Neural crest cell (in vitro differentiated cells): ENCODE measurements around the gene FSTL4. TPM values are rescaled to one million over a fixed set of nuclear protein-coding genes. Genes with fewer than 3 reads are reported as not detected.
A peak's percentile ranks its signal among the peaks of the same experiment; 100 is the strongest.

Source experiments
- DNase-seq: peaks from one replicate; pipeline ENCODE4 v3.0.0; 2021; ENCODE audit warnings: low read depth, mixed read lengths, low spot score
- H3K27ac Mint-ChIP-seq: one replicate; pipeline ENCODE4 v1.8.0; 2021; ENCODE audit warnings: mild to moderate bottlenecking, mixed read lengths; ENCODE audit not compliant: unreplicated experiment
- H3K27me3 Mint-ChIP-seq: 2 replicates; pipeline ENCODE4 v1.8.0; 2021; ENCODE audit warnings: low read depth, mild to moderate bottlenecking, mixed read lengths
- H3K36me3 Mint-ChIP-seq: 2 replicates; pipeline ENCODE4 v1.8.0; 2021; ENCODE audit warnings: low read depth, mild to moderate bottlenecking, mixed read lengths
- H3K4me1 Mint-ChIP-seq: 2 replicates; pipeline ENCODE4 v1.8.0; 2021; ENCODE audit warnings: mixed read lengths
- H3K4me3 Mint-ChIP-seq: one replicate; pipeline ENCODE4 v1.8.0; 2021; ENCODE audit warnings: mild to moderate bottlenecking, mixed read lengths
- H3K9me3 Mint-ChIP-seq: 2 replicates; pipeline ENCODE4 v1.8.0; 2021; ENCODE audit warnings: mixed read lengths
- total RNA-seq: library from RNA; stranded (reverse); gene quantifications from 2 replicates; pipeline ENCODE4 v1.2.1, GENCODE V29; 2021
- TF ChIP-seq, protein P1 (sequence below): fragments of 200-600 bp; sonication (generic); conservative IDR thresholded peaks from 2 replicates; pipeline ENCODE4 v1.5.0; 2021; ENCODE audit warnings: antibody characterized with exemption, mild to moderate bottlenecking

Gene FSTL4
- total RNA-seq, 1 donor from 2014 or later: 2.0 TPM

DNA sequence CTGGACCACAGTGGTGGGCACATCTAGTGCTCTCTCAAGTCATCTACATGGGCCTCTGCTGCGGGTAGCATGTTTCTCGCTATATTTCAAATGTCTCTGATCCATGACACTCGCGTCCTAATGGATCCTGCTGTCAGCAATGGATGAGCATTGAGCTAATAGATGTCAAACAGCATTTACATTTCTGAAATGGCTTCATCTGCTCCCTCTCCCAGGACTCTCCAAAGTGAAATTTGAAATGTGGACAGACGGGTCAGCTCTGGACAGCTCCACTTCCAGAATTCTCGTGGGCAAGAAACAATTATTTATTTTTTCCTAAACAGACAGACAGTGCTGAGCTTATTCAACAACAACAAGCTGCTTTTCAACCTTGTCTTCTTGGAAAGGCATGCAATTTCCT, 58.1 kb downstream of the FSTL4 start:
- no peaks in the 10 kb centered on the region for H3K36me3 Mint-ChIP-seq
- H3K27ac Mint-ChIP-seq: no peak overlapping the region
- no peaks in the 10 kb centered on the region for H3K9me3 Mint-ChIP-seq
- peaks cover 3% of the 10 kb centered on the region for H3K27me3 Mint-ChIP-seq
- no peak for DNase-seq
- no peak overlapping the region for H3K4me3 Mint-ChIP-seq
- H3K4me1 Mint-ChIP-seq: no peaks in the 10 kb centered on the region
- TF ChIP-seq, protein P1, sequence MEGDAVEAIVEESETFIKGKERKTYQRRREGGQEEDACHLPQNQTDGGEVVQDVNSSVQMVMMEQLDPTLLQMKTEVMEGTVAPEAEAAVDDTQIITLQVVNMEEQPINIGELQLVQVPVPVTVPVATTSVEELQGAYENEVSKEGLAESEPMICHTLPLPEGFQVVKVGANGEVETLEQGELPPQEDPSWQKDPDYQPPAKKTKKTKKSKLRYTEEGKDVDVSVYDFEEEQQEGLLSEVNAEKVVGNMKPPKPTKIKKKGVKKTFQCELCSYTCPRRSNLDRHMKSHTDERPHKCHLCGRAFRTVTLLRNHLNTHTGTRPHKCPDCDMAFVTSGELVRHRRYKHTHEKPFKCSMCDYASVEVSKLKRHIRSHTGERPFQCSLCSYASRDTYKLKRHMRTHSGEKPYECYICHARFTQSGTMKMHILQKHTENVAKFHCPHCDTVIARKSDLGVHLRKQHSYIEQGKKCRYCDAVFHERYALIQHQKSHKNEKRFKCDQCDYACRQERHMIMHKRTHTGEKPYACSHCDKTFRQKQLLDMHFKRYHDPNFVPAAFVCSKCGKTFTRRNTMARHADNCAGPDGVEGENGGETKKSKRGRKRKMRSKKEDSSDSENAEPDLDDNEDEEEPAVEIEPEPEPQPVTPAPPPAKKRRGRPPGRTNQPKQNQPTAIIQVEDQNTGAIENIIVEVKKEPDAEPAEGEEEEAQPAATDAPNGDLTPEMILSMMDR: no peak

DNA sequence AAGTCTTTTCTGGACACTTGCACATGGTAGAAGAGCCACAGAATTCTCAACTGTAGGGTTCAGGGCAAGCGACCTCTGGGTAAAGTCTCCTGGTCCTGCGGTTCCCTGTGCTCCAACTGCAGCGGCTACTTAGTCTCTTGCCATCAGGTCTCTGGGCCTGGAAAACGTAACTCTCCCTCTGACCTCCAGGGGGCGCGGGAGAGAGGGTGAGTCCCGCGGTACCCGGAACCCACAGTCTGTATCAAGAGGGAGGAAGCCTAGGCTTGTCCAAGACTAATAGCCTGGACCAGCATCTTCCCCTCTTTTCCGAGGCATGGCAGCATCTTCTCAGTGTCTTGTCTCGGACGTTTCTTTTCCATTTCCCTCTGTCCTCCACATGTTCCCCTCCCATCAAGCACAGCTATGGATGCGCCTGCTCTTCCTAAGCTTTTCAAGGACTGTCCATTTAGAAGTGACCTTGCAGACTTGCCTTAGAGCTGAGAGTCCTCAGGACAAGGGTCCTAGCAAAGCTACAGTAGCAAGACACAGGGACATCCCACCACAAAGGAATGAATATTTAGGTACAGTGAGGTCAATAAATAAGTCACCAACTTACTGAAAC, 59.3 kb downstream of the FSTL4 start:
- no peak overlapping the region for H3K4me3 Mint-ChIP-seq
- no peaks in the 10 kb centered on the region for H3K27me3 Mint-ChIP-seq
- no peaks in the 10 kb centered on the region for H3K9me3 Mint-ChIP-seq
- no peaks in the 10 kb centered on the region for H3K4me1 Mint-ChIP-seq
- no peaks in the 10 kb centered on the region for H3K36me3 Mint-ChIP-seq
- TF ChIP-seq, protein P1: peak; percentile 70
- no peak overlapping the region for H3K27ac Mint-ChIP-seq
- peak; percentile 62 for DNase-seq

DNA sequence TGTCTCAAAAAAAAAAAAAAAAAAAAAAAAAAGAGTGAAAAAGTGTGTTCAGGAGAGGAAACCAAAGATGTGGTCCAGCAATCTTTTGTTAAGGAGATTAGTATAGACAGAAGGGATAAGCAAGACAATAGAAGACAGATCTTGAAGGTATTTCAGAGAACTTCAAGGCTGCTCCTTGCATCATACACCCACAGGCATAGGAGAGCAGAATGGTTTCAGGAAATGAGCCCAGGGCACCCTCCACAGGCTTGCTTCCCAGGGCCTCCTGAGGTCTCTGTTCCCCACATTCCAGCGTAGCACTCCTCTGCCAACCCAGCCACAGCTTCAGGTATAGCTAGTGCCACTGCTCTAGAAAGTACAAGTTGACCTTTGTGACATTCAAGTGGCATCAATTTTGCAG, 65.8 kb downstream of the FSTL4 start:
- H3K27me3 Mint-ChIP-seq: no peaks in the 10 kb centered on the region
- H3K4me1 Mint-ChIP-seq: no peaks in the 10 kb centered on the region
- peaks cover 2% of the 10 kb centered on the region for H3K9me3 Mint-ChIP-seq
- H3K27ac Mint-ChIP-seq: no peak overlapping the region
- H3K36me3 Mint-ChIP-seq: no peaks in the 10 kb centered on the region
- H3K4me3 Mint-ChIP-seq: no peak overlapping the region
- no peak for DNase-seq
- TF ChIP-seq, protein P1: no peak

DNA sequence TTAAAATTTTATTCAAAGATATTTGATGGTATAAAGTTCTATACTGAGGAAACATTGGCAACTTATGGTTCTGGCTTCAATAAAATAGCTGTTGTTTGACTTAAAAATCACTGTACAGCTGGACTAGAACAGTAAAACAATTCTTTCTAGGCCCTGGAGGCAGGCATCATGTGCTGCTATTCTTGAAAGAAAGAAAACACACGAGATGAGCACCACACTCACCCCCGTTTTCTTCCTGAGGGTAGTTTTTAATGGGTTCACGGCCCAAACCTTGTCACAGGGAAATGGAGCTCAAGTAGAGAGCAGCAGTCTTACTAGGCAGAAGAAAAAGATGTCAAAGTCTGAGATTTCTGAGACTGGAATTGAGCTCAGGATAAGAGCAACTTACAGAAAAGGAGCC, 68.0 kb downstream of the FSTL4 start:
- Mint-ChIP-seq H3K4me3 (no peak overlapping the region), H3K4me1 (no peaks in the 10 kb centered on the region), H3K27me3 (peaks cover 2% of the 10 kb centered on the region), H3K36me3 (no peaks in the 10 kb centered on the region), H3K27ac (no peak overlapping the region), H3K9me3 (peaks cover 2% of the 10 kb centered on the region)
- DNase-seq: no peak
- TF ChIP-seq, protein P1: no peak

- Mint-ChIP-seq H3K4me1 (peaks cover 4% of the 10 kb centered on the region), H3K27me3 (peaks cover 8% of the 10 kb centered on the region), H3K27ac (no peak overlapping the region), H3K36me3 (no peaks in the 10 kb centered on the region), H3K4me3 (no peak overlapping the region), H3K9me3 (no peaks in the 10 kb centered on the region)
- TF ChIP-seq, protein P1: no peak
- DNase-seq: no peak
These were observed 72.5 kb downstream of the FSTL4 start for GRCh38 chr5:133539818-133540217.
